GM21529 (cell line): Measurements from ENCODE around the gene PPM1M.
"Not testable (repeated sequence)": the region's sequence is repeated elsewhere in the genome, so short reads cannot be mapped to it uniquely, and the experiment has no call there.

ENCODE experiments used
- ATAC-seq: cut with Tn5 transposase; IDR thresholded peaks from one replicate; pipeline ENCODE4 v1.9.1; 2021; ENCODE audit not compliant: unreplicated experiment

Gene PPM1M

DNA sequence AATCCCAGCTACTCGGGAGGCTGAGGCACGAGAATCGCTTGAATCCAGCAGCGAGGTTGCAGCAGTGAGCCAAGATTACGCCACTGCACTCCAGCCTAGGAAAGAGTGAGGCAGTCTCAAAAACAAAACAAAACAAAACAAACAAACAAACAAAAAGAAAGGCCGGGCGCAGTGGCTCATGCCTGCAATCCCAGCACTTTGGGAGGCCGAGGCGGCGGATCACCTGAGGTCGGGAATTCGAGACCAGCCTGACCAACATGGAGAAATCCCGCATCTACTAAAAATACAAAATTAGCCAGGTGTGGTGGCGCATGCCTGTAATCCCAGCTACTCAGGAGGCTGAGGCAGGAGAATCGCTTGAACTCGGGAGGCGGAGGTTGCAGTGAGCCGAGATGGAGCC is 29.2 kb downstream of the PPM1M start:
- ATAC-seq: not testable (repeated sequence)

GRCh38 chr3:52277071-52277964 is 31.8 kb downstream of the PPM1M start:
- no peak for ATAC-seq

DNA sequence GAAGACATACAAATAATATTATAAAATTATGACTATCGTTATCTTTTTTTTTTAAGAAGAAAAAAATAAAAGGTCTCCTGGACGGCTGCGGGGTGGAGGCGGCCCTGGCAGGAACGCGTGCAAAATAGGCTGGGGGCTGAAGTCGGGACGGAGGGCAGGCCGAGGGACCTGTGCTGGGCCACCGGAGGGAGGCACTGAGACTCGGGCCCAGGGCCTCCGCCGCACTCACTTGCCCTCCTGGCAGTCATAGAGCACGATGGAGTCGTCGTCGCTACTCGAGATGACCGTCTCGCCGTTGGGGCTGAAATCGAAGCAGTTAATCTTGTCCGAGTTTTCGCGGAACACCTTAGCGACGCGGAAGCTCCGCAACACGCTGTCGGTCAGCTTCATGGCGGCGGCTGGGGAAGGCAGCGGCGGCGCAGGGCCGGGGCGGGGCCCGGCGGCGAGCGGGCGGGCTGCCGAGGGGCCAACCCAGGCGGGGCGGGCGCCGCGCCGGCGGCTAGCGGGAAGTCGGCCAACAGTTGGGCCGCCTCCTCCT is 32.5 kb downstream of the PPM1M start:
- peak; percentile 60 for ATAC-seq

DNA sequence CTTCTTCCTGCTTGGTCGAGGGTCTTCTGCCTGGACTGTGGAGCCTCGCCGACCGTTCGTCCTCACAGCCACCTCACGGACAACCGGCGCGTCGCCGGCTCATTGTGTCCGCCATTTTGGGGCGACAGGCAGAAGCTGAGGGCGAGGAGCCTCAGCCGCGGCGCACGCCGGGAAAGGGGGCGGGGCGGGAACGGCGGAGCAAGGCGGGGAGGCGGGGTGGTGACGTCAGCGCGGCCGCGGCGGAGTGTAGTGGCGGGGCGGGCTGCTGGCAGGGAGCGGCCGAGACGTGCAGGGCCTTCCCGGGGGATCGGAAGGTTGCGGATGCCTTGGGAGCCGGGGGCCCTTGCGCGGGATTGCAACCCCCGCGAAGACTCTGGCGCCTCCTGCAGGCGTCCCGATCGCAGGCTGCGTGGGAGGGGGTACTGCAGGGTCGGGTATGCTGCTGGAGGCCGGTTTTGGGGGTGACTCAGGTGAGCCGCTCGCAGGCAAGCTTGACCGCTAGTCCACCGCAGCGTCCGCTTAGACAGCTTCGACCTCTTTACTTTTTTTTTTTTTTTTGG is 33.0 kb downstream of the PPM1M start, which contains the start of gene WDR82:
TSS of gene WDR82 (minus strand) at position 140 of the 560 bp plus-strand sequence. CDS start 288 bp downstream, outside the sequence.
- ATAC-seq: peak; percentile 86

GRCh38 chr3:52279596-52279995 is 34.0 kb downstream of the PPM1M start:
- no peak for ATAC-seq

DNA sequence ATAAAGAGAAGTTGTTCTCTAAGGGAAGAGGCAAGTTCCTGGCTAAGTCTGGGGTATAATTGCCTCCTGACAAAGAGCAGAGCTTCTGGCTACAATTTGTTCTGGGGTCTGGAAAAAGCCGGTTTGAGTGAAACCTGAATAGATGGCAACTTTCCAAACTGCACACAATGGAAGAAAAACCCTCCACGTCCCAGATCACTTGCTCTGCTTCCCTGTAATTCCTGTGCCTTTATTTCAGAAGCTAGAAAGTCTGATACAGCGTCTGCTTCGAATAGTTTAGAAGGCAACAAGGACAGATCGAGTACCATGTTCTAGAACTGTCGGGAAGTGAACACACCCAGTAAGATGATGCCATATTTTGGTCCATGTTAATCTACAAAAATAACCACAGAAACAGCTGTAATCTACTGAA is 34.5 kb downstream of the PPM1M start:
- ATAC-seq: no peak

DNA sequence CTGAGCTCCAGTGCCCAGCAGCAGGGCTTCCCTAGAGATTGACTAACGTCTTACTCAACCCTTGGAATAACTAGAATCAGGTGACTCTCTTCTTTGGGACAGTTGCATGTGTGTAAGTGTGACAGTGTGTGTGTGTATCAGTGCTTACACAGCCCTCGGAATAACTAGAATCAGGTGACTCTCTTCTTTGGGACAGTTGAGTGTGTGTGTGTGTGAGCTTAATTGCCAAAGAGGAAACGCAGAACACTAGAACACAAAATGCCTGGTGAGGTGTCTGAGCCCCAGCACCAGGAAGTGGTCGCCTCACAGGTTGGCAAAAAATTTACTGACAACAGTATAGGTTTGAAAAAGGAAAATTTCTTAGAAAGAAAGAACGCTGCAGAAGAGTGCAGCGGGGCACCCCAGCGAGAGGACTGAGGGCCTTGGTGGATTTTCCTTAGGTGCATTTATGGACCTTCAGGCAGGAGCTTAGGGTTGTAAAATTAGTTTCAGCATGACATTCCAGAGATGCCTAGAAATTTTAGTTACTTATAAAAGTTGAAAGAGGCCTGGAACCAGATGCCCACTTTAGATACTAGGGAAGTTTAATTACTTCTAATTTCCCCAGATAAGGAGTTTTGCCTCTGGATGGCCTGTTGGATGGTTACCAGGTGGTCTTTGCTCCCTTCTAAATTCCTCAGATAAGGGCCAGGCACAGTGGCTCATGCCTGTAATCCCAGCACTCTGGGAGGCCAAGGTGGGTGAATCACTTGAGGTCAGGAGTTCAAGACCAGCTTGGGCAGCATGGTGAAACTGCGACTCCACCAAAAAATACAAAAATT is 36.6 kb downstream of the PPM1M start:
- no peak for ATAC-seq

DNA sequence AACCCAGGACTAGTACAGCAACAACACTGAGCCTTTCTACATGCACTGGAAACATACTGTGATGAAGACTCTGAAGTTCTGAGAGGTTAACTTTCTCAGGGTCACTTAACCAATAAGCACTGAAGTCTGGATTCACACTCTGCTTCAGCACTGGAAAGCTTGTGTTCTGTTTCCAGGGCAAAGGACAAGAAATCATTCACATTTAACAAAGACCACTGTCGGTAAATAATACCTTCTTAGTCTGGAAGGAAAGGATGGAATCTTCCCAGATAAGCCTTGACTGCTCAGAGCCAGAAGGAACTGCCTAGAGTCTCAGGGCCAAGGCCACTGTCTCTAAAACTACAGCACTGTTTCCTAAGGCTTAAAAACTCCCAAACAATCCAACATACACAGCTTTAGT is 37.7 kb downstream of the PPM1M start:
- no peak for ATAC-seq

DNA sequence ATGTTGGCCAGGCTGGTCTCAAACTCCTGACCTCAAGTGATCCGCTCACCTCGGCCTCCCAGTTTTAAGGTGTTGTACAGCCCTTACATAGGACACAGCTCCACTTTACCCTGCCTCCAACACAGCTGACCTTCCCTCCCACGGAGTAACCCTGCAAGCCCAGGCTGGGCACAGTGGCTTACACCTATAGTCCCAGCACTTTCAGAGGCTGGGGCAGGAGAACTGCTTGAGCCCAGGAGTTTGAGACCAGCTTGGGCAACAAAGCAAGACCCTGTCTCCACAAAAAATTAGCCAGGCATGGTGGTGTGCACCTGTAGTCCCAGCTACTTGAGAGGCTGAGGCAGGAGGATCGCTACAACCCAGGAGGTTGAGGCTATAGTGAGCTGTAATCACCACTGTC is 38.5 kb downstream of the PPM1M start:
- not testable (repeated sequence) for ATAC-seq

DNA sequence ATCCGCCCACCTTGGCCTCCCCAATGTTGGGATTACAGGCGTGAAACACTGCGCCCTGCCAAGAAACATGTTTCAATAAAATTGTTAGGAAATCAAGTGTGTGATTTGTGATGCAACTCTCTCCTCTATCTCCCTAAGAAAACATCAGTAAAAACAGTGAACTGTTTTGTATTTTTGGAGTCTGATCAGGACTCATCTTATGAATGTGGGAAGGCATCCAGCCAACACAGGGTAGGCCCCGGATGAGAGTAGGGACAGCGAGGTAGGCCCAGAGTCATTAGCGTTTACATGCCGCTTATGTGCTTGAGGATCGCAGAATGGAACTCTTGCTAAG is 41.2 kb downstream of the PPM1M start:
- ATAC-seq: no peak

DNA sequence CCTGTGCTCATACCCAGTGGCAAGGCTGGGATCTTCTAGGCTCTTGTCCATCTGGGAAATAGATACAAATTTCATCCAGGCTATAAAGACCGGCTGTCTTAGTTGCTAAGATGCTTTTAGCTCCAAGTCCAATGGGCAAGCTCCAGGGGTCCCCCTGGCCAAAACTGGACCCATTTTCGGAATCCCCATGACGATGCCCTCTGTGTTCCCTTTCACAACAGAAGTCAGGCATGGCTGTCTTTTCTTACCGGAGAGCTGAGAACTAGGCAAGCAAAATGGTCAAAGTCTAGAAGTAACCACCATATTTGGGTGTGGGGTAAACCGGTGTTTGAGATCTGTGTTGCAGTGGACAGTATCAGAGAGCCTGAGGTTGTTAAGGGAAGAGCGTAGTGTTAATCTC is 43.1 kb downstream of the PPM1M start:
- no peak for ATAC-seq

DNA sequence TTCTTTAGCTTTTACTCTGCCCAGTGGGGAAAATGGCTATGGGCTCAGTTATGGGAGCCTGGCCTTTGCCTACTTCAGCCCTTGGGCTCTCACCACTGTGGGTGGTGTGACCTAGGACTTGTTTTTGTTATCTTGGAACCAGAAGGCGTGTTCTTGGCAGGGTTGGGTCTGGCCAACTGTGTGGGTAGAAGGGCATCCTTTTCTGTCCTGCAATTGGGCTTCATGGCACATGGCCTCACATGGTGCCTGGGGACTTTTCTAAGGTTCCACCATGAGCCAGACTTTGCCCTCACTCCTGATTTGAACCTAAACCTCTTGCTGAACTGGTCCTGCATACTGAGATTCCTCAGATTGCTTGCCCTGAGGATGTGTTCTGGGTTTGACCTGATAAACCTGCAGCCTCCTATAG is 43.8 kb downstream of the PPM1M start:
- no peak for ATAC-seq

GRCh38 chr3:52289747-52290595 is 44.4 kb downstream of the PPM1M start:
- no peak for ATAC-seq

GRCh38 chr3:52290596-52291507 is 45.3 kb downstream of the PPM1M start:
- no peak for ATAC-seq

GRCh38 chr3:52291508-52292181 is 46.1 kb downstream of the PPM1M start:
- no peak for ATAC-seq

DNA sequence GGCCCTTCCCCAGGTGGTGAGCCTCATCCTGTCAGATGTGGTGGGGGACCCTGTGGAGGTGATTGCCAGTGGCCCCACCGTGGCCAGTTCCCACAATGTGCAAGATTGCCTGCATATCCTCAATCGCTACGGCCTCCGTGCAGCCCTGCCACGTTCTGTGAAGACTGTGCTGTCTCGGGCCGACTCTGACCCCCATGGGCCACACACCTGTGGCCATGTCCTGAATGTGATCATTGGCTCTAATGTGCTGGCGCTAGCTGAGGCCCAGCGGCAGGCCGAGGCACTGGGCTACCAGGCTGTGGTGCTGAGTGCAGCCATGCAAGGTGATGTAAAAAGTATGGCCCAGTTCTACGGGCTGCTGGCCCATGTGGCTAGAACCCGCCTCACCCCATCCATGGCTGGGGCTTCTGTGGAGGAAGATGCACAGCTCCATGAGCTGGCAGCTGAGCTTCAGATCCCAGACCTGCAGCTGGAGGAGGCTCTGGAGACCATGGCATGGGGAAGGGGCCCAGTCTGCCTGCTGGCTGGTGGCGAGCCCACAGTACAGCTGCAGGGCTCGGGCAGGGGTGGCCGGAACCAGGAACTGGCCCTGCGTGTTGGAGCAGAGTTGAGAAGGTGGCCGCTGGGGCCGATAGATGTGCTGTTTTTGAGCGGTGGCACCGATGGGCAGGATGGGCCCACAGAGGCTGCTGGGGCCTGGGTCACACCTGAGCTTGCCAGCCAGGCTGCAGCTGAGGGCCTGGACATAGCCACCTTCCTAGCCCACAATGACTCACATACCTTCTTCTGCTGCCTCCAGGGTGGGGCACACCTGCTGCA is 46.9 kb downstream of the PPM1M start:
- no peak for ATAC-seq

DNA sequence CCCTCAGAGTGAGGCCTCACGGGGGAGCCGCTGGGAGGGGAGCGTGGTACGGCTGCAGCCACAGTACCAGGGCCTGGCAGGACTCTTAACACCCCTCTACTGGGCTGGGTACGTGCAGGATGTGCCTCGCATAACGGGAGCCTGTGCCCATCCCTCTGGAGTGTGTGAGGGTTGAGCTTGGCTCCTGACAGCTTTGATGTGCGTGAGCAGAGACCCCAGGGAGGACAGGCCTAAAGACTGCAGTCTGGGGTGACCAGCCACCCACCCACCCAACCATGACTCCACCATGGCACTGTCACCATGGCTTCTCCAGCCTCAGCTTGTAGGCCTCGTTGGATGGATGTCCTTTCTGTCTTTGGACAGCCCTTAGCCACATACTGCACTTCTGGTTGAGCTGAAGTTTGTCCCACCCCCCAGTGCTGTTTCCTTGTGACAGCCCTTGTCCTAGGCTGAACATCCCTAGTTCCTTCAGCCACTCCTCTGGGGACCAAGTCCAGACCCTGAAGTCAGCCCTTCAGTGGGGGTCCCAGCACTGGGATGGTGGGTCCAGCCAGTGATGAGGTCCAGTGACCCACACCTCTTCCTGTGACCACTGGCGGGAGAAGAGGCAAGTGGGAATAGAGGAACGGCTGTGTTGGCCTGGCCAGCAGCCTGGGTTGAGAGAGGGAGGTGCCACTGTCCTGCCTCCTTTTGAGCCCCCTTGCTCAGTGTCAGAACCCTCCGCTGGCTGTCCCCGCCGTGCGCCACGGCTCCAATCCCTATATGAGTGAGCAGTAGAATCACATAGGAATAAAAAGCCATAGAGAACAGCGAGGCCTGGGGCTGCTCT is 48.1 kb downstream of the PPM1M start:
- ATAC-seq: no peak
